C4-2B (cell line): ENCODE data around the gene DCDC2C.

Experiments
- ZFX ChIP-seq: fragments of 450-650 bp; IDR thresholded peaks from 2 replicates; pipeline ENCODE4 v1.6.1; 2017
- TF ChIP-seq, protein P1 (sequence below): fragments of 450-650 bp; conservative IDR thresholded peaks from 2 replicates; pipeline ENCODE4 v1.5.1; 2017; ENCODE audit warnings: mild to moderate bottlenecking

- TF ChIP-seq, protein P1, sequence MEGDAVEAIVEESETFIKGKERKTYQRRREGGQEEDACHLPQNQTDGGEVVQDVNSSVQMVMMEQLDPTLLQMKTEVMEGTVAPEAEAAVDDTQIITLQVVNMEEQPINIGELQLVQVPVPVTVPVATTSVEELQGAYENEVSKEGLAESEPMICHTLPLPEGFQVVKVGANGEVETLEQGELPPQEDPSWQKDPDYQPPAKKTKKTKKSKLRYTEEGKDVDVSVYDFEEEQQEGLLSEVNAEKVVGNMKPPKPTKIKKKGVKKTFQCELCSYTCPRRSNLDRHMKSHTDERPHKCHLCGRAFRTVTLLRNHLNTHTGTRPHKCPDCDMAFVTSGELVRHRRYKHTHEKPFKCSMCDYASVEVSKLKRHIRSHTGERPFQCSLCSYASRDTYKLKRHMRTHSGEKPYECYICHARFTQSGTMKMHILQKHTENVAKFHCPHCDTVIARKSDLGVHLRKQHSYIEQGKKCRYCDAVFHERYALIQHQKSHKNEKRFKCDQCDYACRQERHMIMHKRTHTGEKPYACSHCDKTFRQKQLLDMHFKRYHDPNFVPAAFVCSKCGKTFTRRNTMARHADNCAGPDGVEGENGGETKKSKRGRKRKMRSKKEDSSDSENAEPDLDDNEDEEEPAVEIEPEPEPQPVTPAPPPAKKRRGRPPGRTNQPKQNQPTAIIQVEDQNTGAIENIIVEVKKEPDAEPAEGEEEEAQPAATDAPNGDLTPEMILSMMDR: no peak
- TF ChIP-seq ZFX: no peak
Observed at GRCh38 chr2:3712831-3713503, 9.6 kb downstream of the DCDC2C start.
